ENCODE data around the gene UTF1. TPM values are rescaled to one million over a fixed set of nuclear protein-coding genes. Genes with fewer than 3 reads are reported as not detected.

The UTF1 gene
- total and polyA plus RNA-seq, 2 experiments from 2014 or later, result not detected

DNA sequence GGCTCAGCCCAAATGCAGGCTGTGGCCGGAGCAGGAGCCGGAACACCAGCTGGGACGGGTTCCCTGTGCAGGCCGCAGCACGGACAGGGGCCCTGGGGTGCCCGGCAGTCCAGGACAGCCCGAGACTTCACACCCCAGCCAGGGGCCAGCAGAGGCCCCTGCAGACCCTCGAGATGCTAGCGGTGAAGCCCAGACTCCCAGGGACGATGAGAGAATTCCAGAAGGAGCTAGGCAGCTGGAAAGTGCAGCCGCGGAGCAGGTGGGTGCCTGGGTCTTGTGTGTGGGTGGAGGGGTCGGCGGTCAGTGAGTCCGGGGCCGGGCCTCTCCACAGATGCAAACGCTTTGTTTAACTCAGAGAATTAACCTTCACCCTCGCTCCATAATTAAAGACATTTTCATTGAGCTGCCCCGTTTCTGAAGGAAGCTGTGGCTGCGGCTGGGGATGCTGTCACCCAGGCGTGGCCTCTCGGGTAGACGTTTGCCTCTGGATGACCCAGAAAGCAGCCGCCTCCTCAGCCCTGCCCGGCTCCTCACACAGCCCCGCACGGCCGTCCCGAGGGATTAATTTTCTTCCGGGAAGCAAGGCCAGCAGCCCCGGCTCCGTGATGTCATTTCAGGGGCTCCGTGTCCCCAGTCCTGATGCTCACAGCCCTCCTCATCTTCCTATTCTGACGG, 43.5 kb upstream of the UTF1 start:
- H3K4me3 ChIP-seq, result no peak overlapping the region
- H3K9me3 ChIP-seq (ENCODE audit: low read depth), result no peaks in the 10 kb centered on the region

GRCh38 chr10:133187091-133187905, 42.7 kb upstream of the UTF1 start:
- in situ Hi-C loops (cut with MboI), result no loop called here
- Histone ChIP-seq H3K36me3 (ENCODE audit: low read depth) (no peaks in the 10 kb centered on the region), H3K79me2 (ENCODE audit: insufficient read depth) (no peaks in the 10 kb centered on the region), H3K9me3 (ENCODE audit: low read depth) (no peaks in the 10 kb centered on the region), H3K9ac (no peak overlapping the region), H3K27ac (no peak overlapping the region), H3K4me3 (no peak overlapping the region), H2AFZ (no peak overlapping the region), H3K27me3 (replicated peaks; ENCODE audit: insufficient read depth) (0 out of 2 replicates have a peak, but pooled peaks cover 3% of the 10 kb centered on the region), H3K4me2 (ENCODE audit: unreplicated experiment) (no peak overlapping the region), H3F3A (ENCODE audit: insufficient read depth) (no peaks in the 10 kb centered on the region), H3K4me1 (ENCODE audit: insufficient read depth) (no peaks in the 10 kb centered on the region), H3K9me2 (ENCODE audit: insufficient read depth) (no peaks in the 10 kb centered on the region), H4K20me1 (ENCODE audit: insufficient read depth) (no peaks in the 10 kb centered on the region)
- TF ChIP-seq EZH2 (IDR thresholded peaks at IDR 0.05; ENCODE audit: insufficient read depth, poor library complexity, severe bottlenecking) (no peak), EZH2phosphoT487 (IDR thresholded peaks at IDR 0.05; ENCODE audit: insufficient read depth, low read depth) (no peak)
- WGBS, 2 experiments (ENCODE audit: low coverage in 1 of 2, low lambda C conversion rate in 2 of 2, missing lambda C conversion rate in 2 of 2), result 72 to 77% methylated on average over 31 to 38 of the region's 38 CpGs
- DNase-seq, result no peak

More for the DNA sequence above, 43.5 kb upstream of the UTF1 start:
- DNase-seq, result no peak
- no peak overlapping the region for H2AFZ ChIP-seq
- H3K36me3 ChIP-seq (ENCODE audit: low read depth), result no peaks in the 10 kb centered on the region
- WGBS, 2 experiments (ENCODE audit: low coverage in 1 of 2, low lambda C conversion rate in 2 of 2, missing lambda C conversion rate in 2 of 2), result 54 to 55% methylated on average over 32 to 34 of the region's 34 CpGs
- no peaks in the 10 kb centered on the region for H4K20me1 ChIP-seq (ENCODE audit: insufficient read depth)
- H3K9ac ChIP-seq, result no peak overlapping the region
- H3F3A ChIP-seq (ENCODE audit: insufficient read depth), result no peaks in the 10 kb centered on the region
- H3K4me1 ChIP-seq (ENCODE audit: insufficient read depth), result no peaks in the 10 kb centered on the region
- H3K27me3 ChIP-seq (replicated peaks; ENCODE audit: insufficient read depth), result no peaks in the 10 kb centered on the region
- in situ Hi-C loops (cut with MboI), result no loop called here
- no peaks in the 10 kb centered on the region for H3K9me2 ChIP-seq (ENCODE audit: insufficient read depth)
- no peak overlapping the region for H3K4me2 ChIP-seq (ENCODE audit: unreplicated experiment)
- H3K79me2 ChIP-seq (ENCODE audit: insufficient read depth), result no peaks in the 10 kb centered on the region
- no peak overlapping the region for H3K27ac ChIP-seq
- no peak for TF ChIP-seq EZH2 (IDR thresholded peaks at IDR 0.05; ENCODE audit: insufficient read depth, poor library complexity, severe bottlenecking)
- no peak for TF ChIP-seq EZH2phosphoT487 (IDR thresholded peaks at IDR 0.05; ENCODE audit: insufficient read depth, low read depth)

DNA sequence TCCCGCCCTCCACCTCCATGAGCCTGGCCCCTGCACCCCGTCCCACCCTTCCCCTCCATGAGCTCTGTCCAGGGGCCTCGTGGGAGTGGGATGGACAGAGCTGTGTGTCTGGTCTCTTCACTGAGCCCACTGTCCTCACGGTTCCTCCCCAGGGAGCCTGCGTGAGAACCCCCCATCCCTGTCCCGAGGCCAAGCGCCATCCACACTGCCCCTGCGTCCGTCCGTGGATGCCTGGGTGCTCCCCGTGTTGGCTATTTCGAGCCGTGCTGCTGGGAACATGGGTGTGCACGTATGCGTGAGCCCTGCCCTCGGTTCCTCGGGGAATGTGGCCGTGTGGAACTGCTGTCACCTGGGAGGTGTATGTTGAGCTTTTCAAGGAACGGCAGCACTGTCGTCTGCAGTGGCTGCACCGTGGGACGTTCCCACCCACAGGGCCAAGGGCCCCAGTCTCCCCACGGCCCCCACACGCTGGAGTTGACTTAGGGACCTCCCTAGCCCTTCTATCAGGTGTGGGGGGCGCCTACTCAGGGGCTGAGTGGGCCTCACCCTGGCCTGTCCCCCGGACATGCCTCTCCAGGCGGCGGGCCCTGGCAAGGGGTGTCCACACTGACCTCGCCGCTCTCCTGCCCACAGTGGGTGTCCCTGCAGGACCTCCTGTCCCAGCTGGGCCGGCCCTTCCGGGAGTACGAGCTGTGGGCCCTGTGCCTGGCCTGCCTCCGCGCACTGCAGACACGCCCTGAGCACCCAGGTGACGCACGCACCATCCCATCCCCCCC, 41.9 kb upstream of the UTF1 start:
- 65 to 68% methylated on average over 31 to 37 of the region's 38 CpGs for WGBS, 2 experiments (ENCODE audit: low coverage in 1 of 2, low lambda C conversion rate in 2 of 2, missing lambda C conversion rate in 2 of 2)
- H3K36me3 ChIP-seq (ENCODE audit: low read depth), result no peaks in the 10 kb centered on the region
- H3K9me3 ChIP-seq (ENCODE audit: low read depth), result no peaks in the 10 kb centered on the region
- DNase-seq, result no peak
- H4K20me1 ChIP-seq (ENCODE audit: insufficient read depth), result no peaks in the 10 kb centered on the region
- H3F3A ChIP-seq (ENCODE audit: insufficient read depth), result no peaks in the 10 kb centered on the region
- in situ Hi-C loops (cut with MboI), result no loop called here
- no peak overlapping the region for H3K4me3 ChIP-seq
- no peaks in the 10 kb centered on the region for H3K9me2 ChIP-seq (ENCODE audit: insufficient read depth)
- H2AFZ ChIP-seq, result no peak overlapping the region
- H3K27me3 ChIP-seq (replicated peaks; ENCODE audit: insufficient read depth), result peaks cover 9% of the 10 kb centered on the region
- no peaks in the 10 kb centered on the region for H3K79me2 ChIP-seq (ENCODE audit: insufficient read depth)
- H3K27ac ChIP-seq, result no peak overlapping the region
- no peak overlapping the region for H3K4me2 ChIP-seq (ENCODE audit: unreplicated experiment)
- no peaks in the 10 kb centered on the region for H3K4me1 ChIP-seq (ENCODE audit: insufficient read depth)
- TF ChIP-seq EZH2 (IDR thresholded peaks at IDR 0.05; ENCODE audit: insufficient read depth, poor library complexity, severe bottlenecking) (no peak), EZH2phosphoT487 (IDR thresholded peaks at IDR 0.05; ENCODE audit: insufficient read depth, low read depth) (no peak)
- H3K9ac ChIP-seq, result no peak overlapping the region

DNA sequence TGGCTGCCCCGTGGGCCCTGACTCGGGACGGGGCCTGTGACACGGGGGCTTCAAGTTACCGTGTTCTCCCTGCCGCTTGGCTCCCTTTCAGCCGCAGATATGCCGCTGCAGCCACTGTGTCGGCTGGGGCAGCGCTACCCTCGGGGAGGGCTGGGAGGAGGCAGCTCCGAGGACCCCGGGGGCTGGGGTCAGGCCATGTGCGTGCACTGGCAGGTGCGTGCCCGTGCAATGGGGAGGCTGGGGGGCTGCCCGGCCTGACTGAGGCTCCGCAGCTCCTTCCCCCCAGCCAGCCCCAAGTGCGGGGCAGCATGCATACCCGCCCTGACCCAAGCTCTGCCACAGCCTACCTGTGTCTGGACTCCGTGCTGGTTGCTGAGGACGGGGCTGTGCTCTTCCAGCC, 40.8 kb upstream of the UTF1 start:
- Histone ChIP-seq H3F3A (ENCODE audit: insufficient read depth) (no peaks in the 10 kb centered on the region), H3K9me2 (ENCODE audit: insufficient read depth) (no peaks in the 10 kb centered on the region), H3K27me3 (replicated peaks; ENCODE audit: insufficient read depth) (peaks cover 10% of the 10 kb centered on the region), H2AFZ (no peak overlapping the region), H3K79me2 (ENCODE audit: insufficient read depth) (no peaks in the 10 kb centered on the region), H3K9ac (no peak overlapping the region), H4K20me1 (ENCODE audit: insufficient read depth) (no peaks in the 10 kb centered on the region), H3K4me3 (no peak overlapping the region), H3K4me2 (ENCODE audit: unreplicated experiment) (no peak overlapping the region), H3K9me3 (ENCODE audit: low read depth) (no peaks in the 10 kb centered on the region), H3K36me3 (ENCODE audit: low read depth) (no peaks in the 10 kb centered on the region), H3K27ac (no peak overlapping the region), H3K4me1 (ENCODE audit: insufficient read depth) (no peaks in the 10 kb centered on the region)
- TF ChIP-seq EZH2phosphoT487 (IDR thresholded peaks at IDR 0.05; ENCODE audit: insufficient read depth, low read depth) (no peak), EZH2 (IDR thresholded peaks at IDR 0.05; ENCODE audit: insufficient read depth, poor library complexity, severe bottlenecking) (no peak)
- DNase-seq, result no peak
- WGBS, 2 experiments (ENCODE audit: low coverage in 1 of 2, low lambda C conversion rate in 2 of 2, missing lambda C conversion rate in 2 of 2), result 57 to 73% methylated on average over 13 to 15 of the region's 22 CpGs
- in situ Hi-C loops (cut with MboI), result no loop called here

Data from GM23248 (cell line).